ENCODE measurements around the gene RNASE11. TPM values are rescaled to one million over a fixed set of nuclear protein-coding genes. Genes with fewer than 3 reads are reported as not detected.
A peak's percentile ranks its signal among the peaks of the same experiment; 100 is the strongest.
"Not testable (repeated sequence)": the region's sequence is repeated elsewhere in the genome, so short reads cannot be mapped to it uniquely, and the experiment has no call there.

RNASE11 gene
- total RNA-seq, 1 experiment from 2014 or later: not detected

DNA sequence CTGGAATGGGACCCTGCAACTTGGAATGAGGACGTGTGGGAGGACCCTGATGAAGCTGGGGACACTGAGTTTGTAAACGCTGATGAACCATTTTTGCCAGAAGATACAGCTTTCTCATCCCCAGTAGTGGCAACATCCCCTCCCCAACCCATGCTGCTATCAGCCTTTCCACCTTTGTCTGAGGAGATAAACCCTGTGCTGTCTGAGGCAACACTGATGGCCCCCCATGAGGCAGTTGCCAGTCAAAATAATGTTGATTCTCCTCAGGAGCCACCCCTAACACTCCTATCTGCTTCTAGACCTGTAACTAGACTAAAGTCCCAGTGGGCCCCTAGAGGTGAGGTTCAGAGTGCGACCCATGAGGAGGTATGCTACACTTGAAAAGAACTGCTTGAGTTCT, 19.4 kb downstream of the RNASE11 start (continued):
- TF ChIP-seq SIN3A (IDR thresholded peaks at IDR 0.05; ENCODE audit: low read depth): no peak
- TF ChIP-seq CBX3 (IDR thresholded peaks at IDR 0.05; ENCODE audit: low read depth): no peak
- TF ChIP-seq ELF1 (IDR thresholded peaks at IDR 0.05; ENCODE audit: borderline replicate concordance, low read depth): no peak
- no peak for TF ChIP-seq EZH2 (IDR thresholded peaks at IDR 0.05)
- no peak for TF ChIP-seq ZFX (IDR thresholded peaks at IDR 0.05)
- TF ChIP-seq ZNF274 (IDR thresholded peaks at IDR 0.05; ENCODE audit: low read depth, low read length): no peak
- no peak for TF ChIP-seq CEBPB (IDR thresholded peaks at IDR 0.05; ENCODE audit: low read depth)
- TF ChIP-seq FOSL1 (IDR thresholded peaks at IDR 0.05; ENCODE audit: low read depth): no peak
- no peak for TF ChIP-seq EGR1 (IDR thresholded peaks at IDR 0.05; ENCODE audit: low read depth)
- no peak for TF ChIP-seq SP1 (IDR thresholded peaks at IDR 0.05; ENCODE audit: low read depth)
- no peak for TF ChIP-seq JUND (IDR thresholded peaks at IDR 0.05)

- RAD21 ChIA-PET (ENCODE audit: low non-redundant PET in 1 of 2, low total read pairs in 2 of 2, uncharacterized antibody in 2 of 2, unreplicated experiment in 2 of 2); CTCF ChIA-PET; ATAC-seq: not testable (repeated sequence)
Measured at GRCh38 chr14:20567199-20567598, 20.6 kb downstream of the RNASE11 start.

GRCh38 chr14:20564501-20564997, 23.3 kb downstream of the RNASE11 start:
- H4K20me1 ChIP-seq (ENCODE audit: insufficient read depth): no peaks in the 10 kb centered on the region
- H3K4me1 ChIP-seq (ENCODE audit: control insufficient read depth in 1 of 2, insufficient read depth in 2 of 2, low read length in 2 of 2): no peaks in the 10 kb centered on the region
- DNase-seq (ENCODE audit: low read depth, low spot score) (no peak), ATAC-seq (peak; percentile 22; the same call in 1 of the 2 replicates)
- H2AFZ ChIP-seq (ENCODE audit: low read depth, low read length, poor library complexity, severe bottlenecking): no peak overlapping the region
- ChIA-PET CTCF (no interaction called here), RAD21 (ENCODE audit: low non-redundant PET in 1 of 2, low total read pairs in 2 of 2, uncharacterized antibody in 2 of 2, unreplicated experiment in 2 of 2) (no interaction called here), POLR2A (no interaction called here)
- no peaks in the 10 kb centered on the region for H3K79me2 ChIP-seq (ENCODE audit: insufficient read depth, low read length)
- TF ChIP-seq SRF (IDR thresholded peaks at IDR 0.05; ENCODE audit: low read depth) (no peak), ZFX (IDR thresholded peaks at IDR 0.05) (no peak)
- no peak overlapping the region for H3K4me3 ChIP-seq (replicated peaks in 1 of 2; ENCODE audit: low read depth in 1 of 2, low read length in 2 of 2)
- H3K36me3 ChIP-seq (ENCODE audit: control insufficient read depth in 1 of 2, insufficient read depth in 2 of 2, low read length in 2 of 2): no peaks in the 10 kb centered on the region
- no peak overlapping the region for H3K9ac ChIP-seq (ENCODE audit: low read length)
- H3K4me2 ChIP-seq (ENCODE audit: low read length): no peak overlapping the region
- H3K27ac ChIP-seq (ENCODE audit: low read depth, low read length): no peak overlapping the region
- H3K27me3 ChIP-seq (ENCODE audit: insufficient read depth, low read length): no peaks in the 10 kb centered on the region
- H3K9me2 ChIP-seq (ENCODE audit: insufficient read depth): no peaks in the 10 kb centered on the region
- H3K9me3 ChIP-seq (ENCODE audit: control insufficient read depth in 1 of 2, insufficient read depth in 1 of 2, low read depth in 1 of 2, low read length in 2 of 2): no peaks in the 10 kb centered on the region
- no TSS peak for BruUV-seq (replicated peaks)
- intact Hi-C loops (cut with micrococcal nuclease): no loop called here

More at GRCh38 chr14:20567199-20567598, 20.6 kb downstream of the RNASE11 start:
- H3K4me2 ChIP-seq (ENCODE audit: low read length); intact Hi-C loops (cut with micrococcal nuclease); H3K9me3 ChIP-seq (ENCODE audit: control insufficient read depth in 1 of 2, insufficient read depth in 1 of 2, low read depth in 1 of 2, low read length in 2 of 2); H2AFZ ChIP-seq (ENCODE audit: low read depth, low read length, poor library complexity, severe bottlenecking); POLR2A ChIA-PET; H3K79me2 ChIP-seq (ENCODE audit: insufficient read depth, low read length); H3K9me2 ChIP-seq (ENCODE audit: insufficient read depth); H3K27me3 ChIP-seq (ENCODE audit: insufficient read depth, low read length); BruUV-seq (replicated peaks); H3K36me3 ChIP-seq (ENCODE audit: control insufficient read depth in 1 of 2, insufficient read depth in 2 of 2, low read length in 2 of 2); H3K9ac ChIP-seq (ENCODE audit: low read length); H3K4me1 ChIP-seq (ENCODE audit: control insufficient read depth in 1 of 2, insufficient read depth in 2 of 2, low read length in 2 of 2); H3K27ac ChIP-seq (ENCODE audit: low read depth, low read length); H3K4me3 ChIP-seq (replicated peaks in 1 of 2; ENCODE audit: low read depth in 1 of 2, low read length in 2 of 2); H4K20me1 ChIP-seq (ENCODE audit: insufficient read depth); DNase-seq (ENCODE audit: low read depth, low spot score): not testable (repeated sequence)
